ENCODE data around the gene HDAC7.

The HDAC7 gene

GRCh38 chr12:47783821-47784819, 35.6 kb downstream of the HDAC7 start:
- no peak overlapping the region for H3K4me3 ChIP-seq (ENCODE audit: low read depth, low read length)
- no peak overlapping the region for H3K27ac ChIP-seq (ENCODE audit: low read depth, low read length)
- H3K27me3 ChIP-seq (ENCODE audit: insufficient read depth, low read length): no peaks in the 10 kb centered on the region
- H2AFZ ChIP-seq (ENCODE audit: low read length, unreplicated experiment): no peak overlapping the region
- H3K79me2 ChIP-seq (ENCODE audit: control insufficient read depth, insufficient read depth, low read length, unreplicated experiment): no peaks in the 10 kb centered on the region
- H3K36me3 ChIP-seq (ENCODE audit: insufficient read depth, low read length): peaks cover 20% of the 10 kb centered on the region; the same call in 1 of the 2 replicates
- no peaks in the 10 kb centered on the region for H3K4me1 ChIP-seq (ENCODE audit: control insufficient read depth, insufficient read depth, low read length, unreplicated experiment)

GRCh38 chr12:47783024-47783755, 36.5 kb downstream of the HDAC7 start:
- H2AFZ ChIP-seq (ENCODE audit: low read length, unreplicated experiment): no peak overlapping the region
- H3K36me3 ChIP-seq (ENCODE audit: insufficient read depth, low read length): peaks cover 11% of the 10 kb centered on the region; the same call in 1 of the 2 replicates
- H3K4me1 ChIP-seq (ENCODE audit: control insufficient read depth, insufficient read depth, low read length, unreplicated experiment): peaks cover under 1% of the 10 kb centered on the region
- H3K27ac ChIP-seq (ENCODE audit: low read depth, low read length): no peak overlapping the region
- no peak overlapping the region for H3K4me3 ChIP-seq (ENCODE audit: low read depth, low read length)
- H3K79me2 ChIP-seq (ENCODE audit: control insufficient read depth, insufficient read depth, low read length, unreplicated experiment): no peaks in the 10 kb centered on the region
- no peaks in the 10 kb centered on the region for H3K27me3 ChIP-seq (ENCODE audit: insufficient read depth, low read length)

GRCh38 chr12:47782372-47782770, 37.3 kb downstream of the HDAC7 start:
- no peaks in the 10 kb centered on the region for H3K27me3 ChIP-seq (ENCODE audit: insufficient read depth, low read length)
- peaks cover 9% of the 10 kb centered on the region for H3K4me1 ChIP-seq (ENCODE audit: control insufficient read depth, insufficient read depth, low read length, unreplicated experiment)
- no peaks in the 10 kb centered on the region for H3K79me2 ChIP-seq (ENCODE audit: control insufficient read depth, insufficient read depth, low read length, unreplicated experiment)
- no peak overlapping the region for H3K27ac ChIP-seq (ENCODE audit: low read depth, low read length)
- H2AFZ ChIP-seq (ENCODE audit: low read length, unreplicated experiment): no peak overlapping the region
- 0 out of 2 replicates have a peak, but pooled peaks cover 3% of the 10 kb centered on the region for H3K36me3 ChIP-seq (ENCODE audit: insufficient read depth, low read length)
- no peak overlapping the region for H3K4me3 ChIP-seq (ENCODE audit: low read depth, low read length)

- Histone ChIP-seq H3K36me3 (ENCODE audit: insufficient read depth, low read length) (no peaks in the 10 kb centered on the region), H2AFZ (ENCODE audit: low read length, unreplicated experiment) (no peak overlapping the region), H3K4me1 (ENCODE audit: control insufficient read depth, insufficient read depth, low read length, unreplicated experiment) (peaks cover 15% of the 10 kb centered on the region), H3K27ac (ENCODE audit: low read depth, low read length) (no peak overlapping the region), H3K27me3 (ENCODE audit: insufficient read depth, low read length) (no peaks in the 10 kb centered on the region), H3K79me2 (ENCODE audit: control insufficient read depth, insufficient read depth, low read length, unreplicated experiment) (no peaks in the 10 kb centered on the region), H3K4me3 (ENCODE audit: low read depth, low read length) (no peak overlapping the region)
These were observed 38.0 kb downstream of the HDAC7 start for GRCh38 chr12:47781479-47782371.

GRCh38 chr12:47779943-47780504, 39.7 kb downstream of the HDAC7 start:
- no peak overlapping the region for H3K27ac ChIP-seq (ENCODE audit: low read depth, low read length)
- H3K4me1 ChIP-seq (ENCODE audit: control insufficient read depth, insufficient read depth, low read length, unreplicated experiment): peaks cover 32% of the 10 kb centered on the region
- no peaks in the 10 kb centered on the region for H3K79me2 ChIP-seq (ENCODE audit: control insufficient read depth, insufficient read depth, low read length, unreplicated experiment)
- no peak overlapping the region for H2AFZ ChIP-seq (ENCODE audit: low read length, unreplicated experiment)
- no peaks in the 10 kb centered on the region for H3K36me3 ChIP-seq (ENCODE audit: insufficient read depth, low read length)
- no peak overlapping the region for H3K4me3 ChIP-seq (ENCODE audit: low read depth, low read length)
- no peaks in the 10 kb centered on the region for H3K27me3 ChIP-seq (ENCODE audit: insufficient read depth, low read length)

GRCh38 chr12:47779301-47779942, 40.3 kb downstream of the HDAC7 start:
- no peak overlapping the region for H2AFZ ChIP-seq (ENCODE audit: low read length, unreplicated experiment)
- no peaks in the 10 kb centered on the region for H3K79me2 ChIP-seq (ENCODE audit: control insufficient read depth, insufficient read depth, low read length, unreplicated experiment)
- H3K27me3 ChIP-seq (ENCODE audit: insufficient read depth, low read length): no peaks in the 10 kb centered on the region
- peaks cover 36% of the 10 kb centered on the region for H3K4me1 ChIP-seq (ENCODE audit: control insufficient read depth, insufficient read depth, low read length, unreplicated experiment)
- no peaks in the 10 kb centered on the region for H3K36me3 ChIP-seq (ENCODE audit: insufficient read depth, low read length)
- no peak overlapping the region for H3K4me3 ChIP-seq (ENCODE audit: low read depth, low read length)
- no peak overlapping the region for H3K27ac ChIP-seq (ENCODE audit: low read depth, low read length)

GRCh38 chr12:47778881-47779280, 40.8 kb downstream of the HDAC7 start:
- H3K36me3 ChIP-seq (ENCODE audit: insufficient read depth, low read length): no peaks in the 10 kb centered on the region
- peaks cover 36% of the 10 kb centered on the region for H3K4me1 ChIP-seq (ENCODE audit: control insufficient read depth, insufficient read depth, low read length, unreplicated experiment)
- H2AFZ ChIP-seq (ENCODE audit: low read length, unreplicated experiment): no peak overlapping the region
- no peak overlapping the region for H3K27ac ChIP-seq (ENCODE audit: low read depth, low read length)
- H3K27me3 ChIP-seq (ENCODE audit: insufficient read depth, low read length): no peaks in the 10 kb centered on the region
- no peaks in the 10 kb centered on the region for H3K79me2 ChIP-seq (ENCODE audit: control insufficient read depth, insufficient read depth, low read length, unreplicated experiment)
- no peak overlapping the region for H3K4me3 ChIP-seq (ENCODE audit: low read depth, low read length)

- no peak overlapping the region for H3K4me3 ChIP-seq (ENCODE audit: low read depth, low read length)
- H3K27ac ChIP-seq (ENCODE audit: low read depth, low read length): peak overlapping the region; percentile 86
- no peaks in the 10 kb centered on the region for H3K27me3 ChIP-seq (ENCODE audit: insufficient read depth, low read length)
- no peaks in the 10 kb centered on the region for H3K79me2 ChIP-seq (ENCODE audit: control insufficient read depth, insufficient read depth, low read length, unreplicated experiment)
- peaks cover 36% of the 10 kb centered on the region for H3K4me1 ChIP-seq (ENCODE audit: control insufficient read depth, insufficient read depth, low read length, unreplicated experiment)
- no peaks in the 10 kb centered on the region for H3K36me3 ChIP-seq (ENCODE audit: insufficient read depth, low read length)
- H2AFZ ChIP-seq (ENCODE audit: low read length, unreplicated experiment): no peak overlapping the region
These were observed 41.8 kb downstream of the HDAC7 start for GRCh38 chr12:47777741-47778558.

GRCh38 chr12:47777151-47777550, 42.6 kb downstream of the HDAC7 start:
- no peaks in the 10 kb centered on the region for H3K36me3 ChIP-seq (ENCODE audit: insufficient read depth, low read length)
- no peaks in the 10 kb centered on the region for H3K27me3 ChIP-seq (ENCODE audit: insufficient read depth, low read length)
- H2AFZ ChIP-seq (ENCODE audit: low read length, unreplicated experiment): no peak overlapping the region
- no peaks in the 10 kb centered on the region for H3K79me2 ChIP-seq (ENCODE audit: control insufficient read depth, insufficient read depth, low read length, unreplicated experiment)
- peaks cover 36% of the 10 kb centered on the region for H3K4me1 ChIP-seq (ENCODE audit: control insufficient read depth, insufficient read depth, low read length, unreplicated experiment)
- H3K27ac ChIP-seq (ENCODE audit: low read depth, low read length): peak overlapping the region; percentile 86
- H3K4me3 ChIP-seq (ENCODE audit: low read depth, low read length): no peak overlapping the region

All from ACC112 (cell line).